NCI-H1417 (cell line): ENCODE results near the gene ETV4.
A peak's percentile ranks its signal among the peaks of the same experiment; 100 is the strongest.

Experiments
- DNase-seq, 3 experiments: peaks; one replicate each; lab custom pipeline; 2025; lab: John Stamatoyannopoulos, UW

ETV4 gene

GRCh38 chr17:43543771-43544575 is 2.2 kb downstream of the ETV4 start:
- DNase-seq: no peak

GRCh38 chr17:43543300-43543699 is 2.8 kb downstream of the ETV4 start:
- DNase-seq: no peak

- DNase-seq: no peak
These were observed 3.3 kb downstream of the ETV4 start for GRCh38 chr17:43542859-43543258.

GRCh38 chr17:43540821-43541674 is 5.1 kb downstream of the ETV4 start:
- no peak for DNase-seq

DNA sequence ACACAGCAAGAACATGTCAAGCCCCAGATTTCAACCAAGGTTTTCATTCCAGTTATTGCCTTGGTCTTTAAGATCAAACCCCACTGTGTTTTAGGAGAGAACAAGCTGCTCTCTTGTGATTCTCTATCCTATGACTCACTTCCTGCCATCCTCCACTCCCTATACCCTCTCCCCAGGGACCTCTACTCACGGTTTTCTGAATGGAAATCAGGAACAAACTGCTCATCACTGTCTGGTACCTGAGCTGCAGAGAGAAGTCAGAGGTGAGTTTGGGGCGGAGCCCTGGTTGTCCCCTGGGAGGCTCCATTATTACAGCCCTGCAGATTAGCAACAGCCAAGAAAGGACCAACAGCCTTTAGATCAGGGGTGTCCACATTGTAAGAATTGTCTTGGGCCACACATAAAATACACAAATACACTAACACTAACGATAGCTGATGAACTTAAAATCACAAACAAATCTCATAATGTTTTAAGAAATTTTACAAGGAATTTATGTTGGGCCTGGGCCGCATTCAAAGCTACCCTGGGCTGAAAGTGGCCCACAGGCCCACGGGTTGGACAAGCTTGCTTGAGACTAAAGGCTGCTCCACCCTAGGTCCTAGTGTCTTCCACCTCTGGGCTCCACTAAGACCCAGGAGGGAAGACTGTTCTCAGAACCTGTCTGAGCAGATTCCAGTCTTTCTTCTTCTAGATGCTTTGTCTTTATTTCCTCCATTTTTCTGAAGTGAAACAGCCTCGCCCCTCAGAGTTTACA is 9.7 kb downstream of the ETV4 start:
- no peak for DNase-seq

DNA sequence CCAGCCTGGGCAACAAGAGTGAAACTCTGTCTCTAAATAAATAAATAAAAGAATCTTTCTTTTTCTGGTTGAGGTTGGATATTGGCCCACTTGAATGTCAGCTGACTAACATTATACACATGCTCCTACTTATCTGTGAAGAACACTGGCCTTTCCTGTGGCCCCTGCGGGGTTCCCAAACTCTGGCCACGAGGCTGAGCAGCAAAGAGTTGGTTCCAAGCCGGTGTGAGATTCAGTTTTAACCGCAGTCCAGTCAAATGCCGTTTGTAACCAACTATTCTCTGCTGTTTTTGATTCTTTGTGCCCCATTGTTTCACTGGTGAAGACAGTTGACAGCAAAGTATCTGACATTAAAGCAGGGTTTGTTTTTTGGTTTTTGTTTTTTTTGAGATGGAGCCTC is 11.2 kb downstream of the ETV4 start:
- DNase-seq: no peak

- DNase-seq: no peak
These were observed 12.4 kb downstream of the ETV4 start for GRCh38 chr17:43533699-43534098.

DNA sequence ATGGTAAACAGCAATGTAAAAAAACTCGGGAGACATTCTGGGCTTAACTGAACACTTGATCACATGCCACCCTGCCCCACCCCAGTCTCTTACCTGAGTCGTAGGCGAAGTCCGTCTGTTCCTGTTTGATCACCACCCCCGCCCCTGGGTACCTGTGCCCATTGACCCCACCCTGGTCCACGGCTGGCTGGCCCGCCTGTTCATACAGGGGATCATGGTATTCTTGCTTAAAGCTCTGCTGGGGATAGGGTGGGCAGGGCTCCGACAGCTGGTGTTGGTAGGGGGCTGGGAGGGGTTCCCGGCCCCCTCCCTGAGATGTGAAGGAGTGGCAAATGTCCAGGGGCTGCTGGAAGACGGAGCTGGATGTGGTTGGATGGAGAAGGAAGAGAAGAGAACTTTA is 13.6 kb downstream of the ETV4 start:
- DNase-seq: no peak

DNA sequence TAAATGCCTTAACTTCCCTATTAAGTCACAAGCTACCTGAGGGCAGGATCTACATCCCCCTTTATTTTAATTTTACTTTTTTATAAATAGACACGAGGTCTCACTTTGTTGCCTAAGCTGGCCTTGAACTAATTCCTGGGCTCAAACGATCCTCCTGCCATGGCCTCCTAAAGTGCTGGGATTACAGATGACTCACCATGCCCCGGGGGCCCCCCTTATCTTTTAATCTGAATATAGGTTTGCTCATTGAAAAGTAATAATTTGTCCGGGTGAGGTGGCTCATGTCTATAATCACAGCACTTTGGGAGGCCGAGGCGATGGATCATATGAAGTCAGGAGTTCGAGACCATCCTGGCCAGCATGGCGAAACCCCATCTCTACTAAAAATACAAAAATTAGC is 14.2 kb downstream of the ETV4 start:
- no peak for DNase-seq

DNA sequence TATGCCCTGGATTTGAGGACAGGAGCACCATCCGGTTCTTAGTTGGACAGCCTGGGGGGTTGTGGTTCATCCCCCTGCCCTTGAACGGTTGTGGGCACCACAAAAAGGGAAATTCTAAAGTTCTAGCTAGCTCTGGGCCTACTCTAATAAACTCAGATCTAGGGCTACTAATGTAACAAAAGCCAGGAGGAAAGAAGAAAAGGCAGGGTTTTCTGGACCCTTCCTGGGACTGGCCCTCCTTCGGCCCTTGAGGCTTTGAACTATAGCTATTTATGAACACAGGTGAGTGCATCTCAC is 15.1 kb downstream of the ETV4 start:
- DNase-seq: no peak

- DNase-seq: peak; percentile 75 to 92 (median 92)
These were observed 15.7 kb downstream of the ETV4 start for GRCh38 chr17:43530288-43531081.

- DNase-seq: no peak
These were observed 16.2 kb downstream of the ETV4 start for GRCh38 chr17:43529947-43530287.

DNA sequence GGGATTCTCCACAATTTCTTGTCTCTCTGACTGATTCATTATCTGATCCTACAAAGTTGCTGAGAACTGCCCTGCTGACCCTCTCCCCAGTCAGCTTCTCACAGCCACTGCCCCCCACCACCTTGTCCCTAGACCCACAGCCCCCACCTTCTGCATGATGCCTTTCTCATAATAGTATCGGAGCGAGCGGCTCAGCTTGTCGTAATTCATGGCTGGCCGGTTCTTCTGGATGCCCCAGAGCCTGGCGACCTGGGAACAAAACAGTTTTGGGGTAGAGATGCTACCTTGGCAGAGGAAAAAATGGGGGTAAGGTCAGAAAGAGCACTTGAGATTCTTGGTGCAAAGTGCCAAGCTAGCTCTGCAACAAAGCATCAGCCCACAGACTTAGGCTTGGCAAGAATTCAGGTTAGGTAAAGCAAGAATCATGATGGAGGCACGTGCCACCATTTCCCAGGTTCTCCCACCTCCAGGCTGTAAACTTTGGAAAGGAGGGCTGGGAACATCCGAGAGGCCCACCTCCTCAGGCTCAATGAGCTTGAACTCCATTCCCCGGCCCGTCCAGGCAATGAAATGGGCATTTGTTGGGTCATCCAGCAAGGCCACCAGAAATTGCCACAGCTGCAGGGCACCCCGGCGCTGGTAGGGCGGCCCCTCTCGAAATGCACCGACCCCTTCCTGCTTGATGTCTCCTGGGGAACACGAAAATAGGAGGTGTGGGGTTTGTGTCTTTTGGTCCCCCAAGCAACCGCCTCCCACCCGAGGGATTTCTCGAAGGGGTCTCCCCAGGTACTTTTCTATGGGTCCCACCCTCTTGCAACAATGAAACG is 16.9 kb downstream of the ETV4 start:
- no peak for DNase-seq

DNA sequence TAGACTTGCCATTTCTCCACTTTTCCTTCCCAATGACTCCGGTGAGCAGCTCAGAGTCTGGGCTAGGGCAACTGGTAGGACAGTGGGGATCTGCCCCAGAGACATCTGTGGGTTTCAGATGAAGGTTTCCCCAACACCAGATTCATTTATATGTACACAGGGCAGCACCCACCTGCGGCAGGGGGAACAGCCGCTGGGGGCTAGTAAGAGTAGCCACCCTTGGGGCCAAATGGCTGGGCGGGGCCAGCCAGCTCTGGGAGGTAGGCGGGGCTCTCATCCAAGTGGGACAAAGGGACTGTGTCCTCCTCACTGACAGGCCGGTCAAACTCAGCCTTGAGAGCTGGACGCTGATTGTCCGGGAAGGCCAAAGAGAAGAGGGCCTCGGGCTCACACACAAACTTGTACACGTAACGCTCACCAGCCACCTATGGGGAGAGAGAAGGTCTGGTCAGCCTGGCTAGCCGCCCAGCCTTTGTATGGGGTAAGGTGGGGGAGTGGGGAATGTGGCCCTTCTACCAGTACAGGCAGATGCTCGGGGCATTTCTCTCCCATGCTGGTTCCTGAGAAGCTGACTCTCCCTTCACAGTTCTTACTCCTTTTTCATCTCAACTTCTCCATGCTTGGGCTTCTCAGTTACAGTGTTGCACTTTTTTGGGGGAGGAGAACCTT is 17.7 kb downstream of the ETV4 start:
- no peak for DNase-seq

DNA sequence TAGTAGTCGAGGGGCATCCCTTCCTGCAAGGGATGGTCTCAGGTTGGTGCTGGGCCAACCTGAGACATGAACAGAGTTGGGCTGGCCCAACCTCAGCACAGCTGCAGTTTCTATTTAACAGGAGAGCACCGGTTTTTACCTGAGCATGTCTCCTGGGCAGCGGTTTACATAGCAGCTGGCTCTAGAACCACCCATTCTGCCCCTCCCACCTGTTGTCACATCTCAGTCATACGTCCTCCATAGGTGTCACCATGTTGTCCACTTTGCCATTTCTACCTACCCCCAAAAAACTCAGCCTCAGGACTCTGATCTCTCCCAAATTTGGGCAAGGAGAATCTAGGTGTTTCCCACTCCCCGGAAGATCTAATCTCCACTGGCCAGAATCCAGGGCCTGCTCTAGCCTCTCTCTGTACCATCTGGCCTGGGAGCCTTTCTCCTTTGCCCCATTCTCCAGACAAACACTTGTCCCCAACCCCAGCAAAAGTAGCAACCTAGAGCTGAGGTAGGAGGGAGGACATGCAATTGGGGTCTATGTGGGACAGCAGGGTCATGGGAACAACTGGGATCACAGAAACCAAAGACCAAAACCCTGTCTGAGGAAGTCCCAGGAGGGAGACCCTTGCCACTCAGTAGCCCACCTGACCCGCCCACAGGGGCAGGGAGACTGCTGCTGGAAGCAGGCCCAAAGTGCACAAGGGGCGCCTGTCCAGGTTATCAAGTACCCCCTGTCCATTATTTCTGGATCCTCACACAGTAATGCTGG is 19.1 kb downstream of the ETV4 start:
- no peak for DNase-seq

- DNase-seq: no peak
These were observed 21.1 kb downstream of the ETV4 start for GRCh38 chr17:43524945-43525575.

- no peak for DNase-seq
These were observed 24.8 kb downstream of the ETV4 start for GRCh38 chr17:43521389-43521788.

DNA sequence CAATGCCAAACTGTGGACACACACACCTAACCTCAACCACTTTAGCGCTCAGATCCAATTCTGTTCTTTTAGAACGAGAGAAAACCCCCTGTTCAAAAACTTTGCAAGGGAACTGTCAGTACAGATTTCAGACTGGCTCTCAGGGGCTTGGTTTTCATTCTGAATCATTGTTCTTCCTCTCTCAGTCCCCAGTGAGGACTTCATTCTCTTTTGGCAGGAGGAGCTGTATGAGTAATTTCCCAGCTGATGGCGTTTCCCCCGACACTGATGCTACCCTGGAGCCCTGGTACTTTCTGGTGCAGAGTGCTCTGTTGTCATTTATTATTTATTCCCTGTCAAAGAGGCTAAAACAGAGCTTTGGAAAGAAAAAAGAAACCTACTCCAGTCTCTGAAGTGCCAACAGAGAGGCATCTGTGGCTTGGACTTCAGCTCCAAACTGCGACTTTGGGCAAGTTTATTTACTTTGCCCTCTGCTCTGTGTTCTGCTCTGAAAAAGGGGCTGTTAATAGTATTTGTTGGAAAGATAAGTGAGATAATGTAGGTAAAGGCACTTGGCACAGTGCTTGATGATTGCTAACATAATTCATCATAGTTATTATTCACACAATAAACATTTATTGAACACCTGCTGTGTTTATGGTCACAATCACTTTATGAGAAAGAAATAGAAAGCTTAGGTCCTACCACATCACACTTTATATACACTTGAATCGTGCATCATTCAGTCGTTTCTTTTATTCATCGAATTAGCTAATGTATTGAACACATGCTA is 28.3 kb downstream of the ETV4 start:
- DNase-seq: peak in 1 of 3 experiments; percentile 42

GRCh38 chr17:43517161-43517560 is 29.0 kb downstream of the ETV4 start:
- DNase-seq: no peak
